Activated B cell treated with CpG ODN at 0.5 μM for 24 hours (primary cell): Measurements from ENCODE around the gene GMPPB. TPM values are rescaled to one million over a fixed set of nuclear protein-coding genes. Genes with fewer than 3 reads are reported as not detected.
"Not testable (repeated sequence)": the region's sequence is repeated elsewhere in the genome, so short reads cannot be mapped to it uniquely, and the experiment has no call there.

Experiments
- ATAC-seq: fragments of 200-7000 bp; cut with Tn5 transposase; one replicate; pipeline ENCODE4 v1.10.0; 2021; ENCODE audit warnings: low read depth, mild to moderate bottlenecking, moderate library complexity
- CTCF ChIA-PET: fragments of 350-600 bp; sonication (Branson Sonifier 250); formaldehyde crosslinking; loops from one replicate; lab custom pipeline; 2021; ENCODE audit warnings: antibody characterized with exemption; lab: Charles Lee
- POLR2A ChIA-PET: fragments of 350-600 bp; sonication (Branson Sonifier 250); formaldehyde crosslinking; loops from one replicate; lab custom pipeline; 2021; ENCODE audit warnings: antibody characterized with exemption; lab: Charles Lee
- DNase-seq: peaks from one replicate; pipeline ENCODE4 v3.0.0; 2022
- H3K27ac Mint-ChIP-seq: one replicate; pipeline ENCODE4 v1.8.0; 2020; ENCODE audit warnings: mixed read lengths
- H3K27me3 Mint-ChIP-seq: one replicate; pipeline ENCODE4 v1.8.0; 2021; ENCODE audit warnings: mixed read lengths
- H3K36me3 Mint-ChIP-seq: one replicate; pipeline ENCODE4 v1.8.0; 2021; ENCODE audit warnings: low read depth, mixed read lengths
- H3K4me1 Mint-ChIP-seq: one replicate; pipeline ENCODE4 v1.8.0; 2021; ENCODE audit warnings: mixed read lengths
- H3K4me3 Mint-ChIP-seq: one replicate; pipeline ENCODE4 v1.8.0; 2020; ENCODE audit warnings: mild to moderate bottlenecking, mixed read lengths
- H3K9me3 Mint-ChIP-seq: one replicate; pipeline ENCODE4 v1.8.0; 2020; ENCODE audit warnings: mixed read lengths
- intact Hi-C: fragments of 100-400 bp; cut with micrococcal nuclease; formaldehyde crosslinking; loops from one replicate; pipeline ENCODE4 v1.15.1; 2024
- total RNA-seq: library from RNA; stranded (reverse); gene quantifications from 2 replicates; pipeline ENCODE4 v1.2.3, GENCODE V29; 2022
- TF ChIP-seq, protein P1 (sequence below): fragments of 200-600 bp; IDR thresholded peaks from one replicate; pipeline ENCODE4 v1.8.0; 2022; ENCODE audit warnings: antibody characterized with exemption, mild to moderate bottlenecking

Gene GMPPB
- total RNA-seq, 1 donor from 2014 or later, result 39.9 TPM

DNA sequence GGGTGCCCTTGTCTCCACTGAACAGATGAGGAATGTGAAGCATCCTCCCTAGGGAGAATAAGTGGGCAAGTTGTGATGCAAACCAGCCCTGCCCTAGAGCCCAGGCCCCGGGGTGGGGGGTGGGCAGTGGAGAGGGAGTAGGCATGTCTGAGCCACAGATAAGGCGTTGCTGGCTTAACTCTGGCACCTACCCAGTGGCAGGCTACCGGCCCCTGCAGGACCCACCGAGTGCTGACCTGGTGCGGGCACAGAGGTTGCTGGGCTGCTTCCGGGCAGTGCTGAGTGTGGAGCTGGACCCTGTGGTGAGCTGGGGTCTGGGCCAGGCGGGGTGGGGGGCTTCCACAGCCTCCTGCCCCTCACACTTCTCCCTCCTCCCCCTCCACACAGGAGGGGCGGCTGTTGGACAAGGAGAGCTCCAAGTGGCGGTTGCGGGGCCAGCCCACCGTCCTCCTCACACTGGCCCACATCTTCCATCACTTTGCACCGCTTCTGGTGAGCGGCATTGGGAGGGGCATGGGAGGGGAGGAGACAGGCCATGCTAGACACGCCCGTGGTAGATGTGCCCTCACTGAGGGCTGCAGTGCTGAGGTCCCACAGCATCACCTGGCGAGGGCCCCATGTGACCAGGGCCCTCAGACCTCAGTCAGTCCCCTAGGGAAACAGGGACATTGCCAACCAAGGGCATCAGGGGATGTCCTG is 24.3 kb downstream of the GMPPB start:
- no peaks in the 10 kb centered on the region for H3K9me3 Mint-ChIP-seq
- H3K27me3 Mint-ChIP-seq, result no peaks in the 10 kb centered on the region
- CTCF ChIA-PET, result no interaction called here
- TF ChIP-seq, protein P1, sequence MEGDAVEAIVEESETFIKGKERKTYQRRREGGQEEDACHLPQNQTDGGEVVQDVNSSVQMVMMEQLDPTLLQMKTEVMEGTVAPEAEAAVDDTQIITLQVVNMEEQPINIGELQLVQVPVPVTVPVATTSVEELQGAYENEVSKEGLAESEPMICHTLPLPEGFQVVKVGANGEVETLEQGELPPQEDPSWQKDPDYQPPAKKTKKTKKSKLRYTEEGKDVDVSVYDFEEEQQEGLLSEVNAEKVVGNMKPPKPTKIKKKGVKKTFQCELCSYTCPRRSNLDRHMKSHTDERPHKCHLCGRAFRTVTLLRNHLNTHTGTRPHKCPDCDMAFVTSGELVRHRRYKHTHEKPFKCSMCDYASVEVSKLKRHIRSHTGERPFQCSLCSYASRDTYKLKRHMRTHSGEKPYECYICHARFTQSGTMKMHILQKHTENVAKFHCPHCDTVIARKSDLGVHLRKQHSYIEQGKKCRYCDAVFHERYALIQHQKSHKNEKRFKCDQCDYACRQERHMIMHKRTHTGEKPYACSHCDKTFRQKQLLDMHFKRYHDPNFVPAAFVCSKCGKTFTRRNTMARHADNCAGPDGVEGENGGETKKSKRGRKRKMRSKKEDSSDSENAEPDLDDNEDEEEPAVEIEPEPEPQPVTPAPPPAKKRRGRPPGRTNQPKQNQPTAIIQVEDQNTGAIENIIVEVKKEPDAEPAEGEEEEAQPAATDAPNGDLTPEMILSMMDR, result no peak
- no peak overlapping the region for H3K4me3 Mint-ChIP-seq
- intact Hi-C loops, result no loop called here
- ATAC-seq (no peak), DNase-seq (no peak)
- peaks cover 44% of the 10 kb centered on the region for H3K36me3 Mint-ChIP-seq
- POLR2A ChIA-PET, result no interaction called here
- no peaks in the 10 kb centered on the region for H3K4me1 Mint-ChIP-seq
- no peak overlapping the region for H3K27ac Mint-ChIP-seq

- intact Hi-C loops, H3K4me1 Mint-ChIP-seq, H3K27me3 Mint-ChIP-seq, H3K27ac Mint-ChIP-seq, CTCF ChIA-PET, H3K9me3 Mint-ChIP-seq, DNase-seq, H3K4me3 Mint-ChIP-seq, ATAC-seq, POLR2A ChIA-PET: not testable (repeated sequence)
- peaks cover 27% of the 10 kb centered on the region for H3K36me3 Mint-ChIP-seq
These were observed 28.3 kb downstream of the GMPPB start for GRCh38 chr3:49695350-49696015.

- CTCF ChIA-PET, H3K27ac Mint-ChIP-seq, DNase-seq, ATAC-seq, POLR2A ChIA-PET, intact Hi-C loops, H3K4me3 Mint-ChIP-seq, H3K9me3 Mint-ChIP-seq, H3K27me3 Mint-ChIP-seq: not testable (repeated sequence)
- H3K4me1 Mint-ChIP-seq, result peaks cover 17% of the 10 kb centered on the region
- peaks cover 25% of the 10 kb centered on the region for H3K36me3 Mint-ChIP-seq
These were observed 29.2 kb downstream of the GMPPB start for GRCh38 chr3:49694409-49695070.

DNA sequence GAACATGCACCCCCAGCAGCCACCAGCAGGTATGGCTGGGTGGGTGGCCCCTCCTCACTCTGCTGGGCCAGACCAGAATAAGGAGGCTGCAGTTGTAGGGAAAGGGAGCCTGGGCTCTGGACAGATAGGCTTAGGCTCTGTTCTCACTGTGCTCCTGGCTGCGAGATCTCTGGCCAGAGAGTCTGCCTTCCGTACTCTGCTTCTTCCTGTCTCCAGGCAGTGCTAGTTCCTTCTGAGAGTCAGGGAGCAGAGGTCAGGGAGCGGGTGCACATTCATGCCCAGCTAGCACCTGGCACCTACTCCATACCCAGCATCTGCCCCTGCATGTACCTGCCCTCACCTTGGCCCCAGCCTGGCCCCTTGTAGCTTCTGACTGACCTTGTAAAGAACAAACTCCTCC is 32.3 kb downstream of the GMPPB start:
- H3K36me3 Mint-ChIP-seq, ATAC-seq, H3K27me3 Mint-ChIP-seq, CTCF ChIA-PET, H3K9me3 Mint-ChIP-seq, H3K27ac Mint-ChIP-seq, intact Hi-C loops, DNase-seq, POLR2A ChIA-PET: not testable (repeated sequence)
- peak overlapping the region; percentile 41 for H3K4me3 Mint-ChIP-seq
- peaks cover 36% of the 10 kb centered on the region for H3K4me1 Mint-ChIP-seq

GRCh38 chr3:49690856-49691255 is 32.9 kb downstream of the GMPPB start:
- POLR2A ChIA-PET, result interaction anchor here (0.6 kb wide), 1 partner anchor 879 kb away, joined by 3 read pairs; the partner anchor contains the start of gene HEMK1
- H3K9me3 Mint-ChIP-seq, H3K27me3 Mint-ChIP-seq, DNase-seq, H3K36me3 Mint-ChIP-seq, intact Hi-C loops, CTCF ChIA-PET, ATAC-seq, H3K27ac Mint-ChIP-seq: not testable (repeated sequence)
- peak overlapping the region; percentile 97 for H3K4me3 Mint-ChIP-seq
- peaks cover 38% of the 10 kb centered on the region for H3K4me1 Mint-ChIP-seq

- H3K9me3 Mint-ChIP-seq, H3K27me3 Mint-ChIP-seq, ATAC-seq, H3K36me3 Mint-ChIP-seq, DNase-seq, CTCF ChIA-PET: not testable (repeated sequence)
- intact Hi-C loops, result loop anchor here (1.0 to 5.0 kb wide), 3 partner anchors 16 to 1133 kb away; partner anchors contain the start of genes APEH and PFKFB4
- POLR2A ChIA-PET, result interaction anchor here (0.6 to 1.3 kb wide), 2 partner anchors 17 to 879 kb away, joined by 3 to 4 read pairs; partner anchors contain the start of gene HEMK1
- peak overlapping the region; percentile 97 for H3K4me3 Mint-ChIP-seq
- H3K4me1 Mint-ChIP-seq, result peaks cover 38% of the 10 kb centered on the region
- peak overlapping the region; percentile 92 for H3K27ac Mint-ChIP-seq
These were observed 33.7 kb downstream of the GMPPB start for GRCh38 chr3:49689908-49690624.
